ENCODE results near the gene SUPT7L. TPM values are rescaled to one million over a fixed set of nuclear protein-coding genes. Genes with fewer than 3 reads are reported as not detected.

Gene SUPT7L
- polyA plus RNA-seq, result 10 to 100 TPM; 16.1 to 26.5 (median 17.6) TPM

DNA sequence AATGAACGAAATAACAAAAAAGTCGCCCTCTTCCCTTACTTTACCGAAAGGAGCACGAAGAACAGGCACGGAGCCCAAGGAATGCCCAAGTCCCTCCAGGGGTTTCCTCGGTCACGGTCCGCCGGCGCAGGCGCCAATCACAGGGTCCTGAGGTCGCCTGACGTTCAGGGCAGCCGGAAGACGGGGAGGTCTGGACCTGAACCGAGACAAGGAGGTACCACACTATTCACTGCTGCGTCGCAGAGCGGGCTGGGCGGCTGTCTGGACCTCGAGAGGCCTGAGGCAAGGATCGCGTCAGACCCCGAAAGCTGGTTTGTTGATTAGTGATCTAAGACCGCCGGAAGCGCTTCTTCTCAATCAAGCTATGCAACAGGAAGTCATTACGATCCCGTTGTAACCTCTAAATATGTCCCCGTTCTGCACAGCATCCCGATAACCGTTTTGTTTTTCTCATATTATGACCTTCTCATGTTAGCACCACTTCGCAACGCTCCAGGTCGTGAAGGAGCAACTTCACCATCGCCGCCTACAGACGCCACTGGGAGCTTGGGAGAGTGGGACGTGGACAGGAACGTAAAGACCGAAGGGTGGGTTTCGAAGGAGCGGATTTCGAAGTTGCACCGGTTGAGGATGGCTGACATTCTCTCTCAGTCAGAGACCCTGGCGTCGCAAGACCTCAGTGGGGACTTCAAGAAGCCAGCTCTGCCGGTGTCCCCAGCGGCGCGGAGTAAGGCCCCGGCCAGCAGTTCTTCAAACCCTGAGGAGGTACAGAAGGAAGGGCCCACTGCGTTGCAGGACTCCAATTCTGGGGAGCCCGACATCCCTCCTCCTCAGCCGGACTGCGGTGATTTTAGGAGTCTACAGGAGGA lies at the start of gene SUPT7L, which contains the start of gene SLC4A1AP:
Gene SUPT7L, minus strand, starts transcription at position 330 of the 869 bp plus-strand sequence. CDS start 1,422 bp downstream, outside the sequence.
Gene SLC4A1AP, plus strand, starts transcription at position 605 of the 869 bp plus-strand sequence. Its CDS starts 26 bp downstream, at position 631.
- no peaks in the 10 kb centered on the region for H3K9me3 Mint-ChIP-seq
- peaks cover 53 to 72% of the 10 kb centered on the region in 2 donors for H3K4me1 Mint-ChIP-seq
- peaks cover 5 to 9% (median 8%) of the 10 kb centered on the region in 3 donors for H3K27me3 Mint-ChIP-seq (ENCODE audit: low read depth in 3 of 3)
- H3K36me3 Mint-ChIP-seq, result peaks cover 18 to 38% (median 19%) of the 10 kb centered on the region in 3 donors
- H3K27ac Mint-ChIP-seq, result peak within 1 kb of the TSS; percentile 96 to 100 (median 99)
- peak; percentile 81 to 85 (median 85) for DNase-seq
- peak within 1 kb of the TSS; percentile 99 to 100 (median 100) for H3K4me3 Mint-ChIP-seq

DNA sequence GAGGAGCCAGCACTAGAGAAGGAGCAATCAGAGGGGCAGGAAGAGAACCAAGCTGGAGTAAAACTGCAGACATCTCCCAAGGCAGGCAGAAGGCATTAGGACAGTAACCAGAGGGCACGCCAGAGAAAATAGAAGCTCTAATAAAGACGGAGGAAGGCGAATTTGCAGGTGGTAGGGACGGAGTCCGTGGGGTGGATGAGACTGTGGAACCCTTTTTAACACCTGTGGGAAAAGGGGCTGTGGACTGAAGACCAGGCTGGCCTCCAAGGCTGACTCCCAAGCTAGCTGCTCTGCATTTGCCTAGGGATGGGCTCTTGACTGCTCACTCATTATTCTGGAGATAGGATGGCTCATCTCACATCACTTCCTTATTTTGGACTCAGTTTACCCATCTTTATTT lies 49.8 kb upstream of the SUPT7L start:
- H3K4me3 Mint-ChIP-seq, result peak overlapping the region in 1 of 5 donors; percentile 10
- no peak for DNase-seq
- no peaks in the 10 kb centered on the region for H3K9me3 Mint-ChIP-seq
- peaks cover 13 to 16% of the 10 kb centered on the region in 2 donors for H3K4me1 Mint-ChIP-seq
- H3K36me3 Mint-ChIP-seq, result no peaks in the 10 kb centered on the region
- H3K27me3 Mint-ChIP-seq (ENCODE audit: low read depth in 3 of 3), result peaks cover 6 to 10% (median 7%) of the 10 kb centered on the region in 3 donors
- no peak overlapping the region for H3K27ac Mint-ChIP-seq

DNA sequence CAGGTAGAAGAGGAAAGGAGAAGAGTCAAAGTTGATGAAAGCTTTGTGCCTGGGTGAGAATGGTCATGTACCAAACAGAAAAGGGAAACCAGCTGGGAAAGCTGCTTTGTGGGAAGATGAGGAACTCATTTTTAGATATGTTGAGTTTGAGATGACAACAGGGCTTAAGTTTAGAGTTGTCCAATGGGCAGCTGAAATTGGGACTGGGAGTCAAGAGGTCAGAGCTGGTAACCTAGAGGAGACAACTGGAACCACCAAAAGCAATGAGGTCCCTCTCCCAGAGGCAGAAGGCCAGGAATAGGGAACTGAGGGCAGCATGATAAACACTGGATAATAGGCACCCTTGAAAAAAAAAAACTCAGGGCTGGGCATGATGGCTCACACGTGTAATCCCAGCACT lies 49.1 kb upstream of the SUPT7L start:
- Mint-ChIP-seq H3K4me3 (no peak overlapping the region), H3K9me3 (no peaks in the 10 kb centered on the region), H3K27ac (peak overlapping the region in 1 of 6 donors; percentile 4), H3K36me3 (no peaks in the 10 kb centered on the region), H3K27me3 (ENCODE audit: low read depth in 3 of 3) (peaks cover 6 to 10% (median 7%) of the 10 kb centered on the region in 3 donors), H3K4me1 (peaks cover 13 to 16% of the 10 kb centered on the region in 2 donors)
- no peak for DNase-seq

GRCh38 chr2:27711804-27712203 lies 48.4 kb upstream of the SUPT7L start:
- H3K36me3 Mint-ChIP-seq, result no peaks in the 10 kb centered on the region
- H3K4me1 Mint-ChIP-seq, result peaks cover 10 to 12% of the 10 kb centered on the region in 2 donors
- no peak for DNase-seq
- H3K27me3 Mint-ChIP-seq (ENCODE audit: low read depth in 3 of 3), result peaks cover 6 to 9% (median 7%) of the 10 kb centered on the region in 3 donors
- peak overlapping the region in 1 of 6 donors; percentile 14 for H3K27ac Mint-ChIP-seq
- no peak overlapping the region for H3K4me3 Mint-ChIP-seq
- no peaks in the 10 kb centered on the region for H3K9me3 Mint-ChIP-seq

GRCh38 chr2:27710640-27711430 lies 47.4 kb upstream of the SUPT7L start:
- no peak overlapping the region for H3K27ac Mint-ChIP-seq
- H3K4me3 Mint-ChIP-seq, result no peak overlapping the region
- no peak for DNase-seq
- no peaks in the 10 kb centered on the region for H3K36me3 Mint-ChIP-seq
- H3K4me1 Mint-ChIP-seq, result peaks cover 5 to 6% of the 10 kb centered on the region in 2 donors
- H3K9me3 Mint-ChIP-seq, result no peaks in the 10 kb centered on the region
- peaks cover 2 to 6% (median 2%) of the 10 kb centered on the region in 3 donors for H3K27me3 Mint-ChIP-seq (ENCODE audit: low read depth in 3 of 3)

GRCh38 chr2:27709960-27710575 lies 46.7 kb upstream of the SUPT7L start:
- H3K27ac Mint-ChIP-seq, result no peak overlapping the region
- no peak for DNase-seq
- no peak overlapping the region for H3K4me3 Mint-ChIP-seq
- H3K4me1 Mint-ChIP-seq, result peaks cover 3 to 6% of the 10 kb centered on the region in 2 donors
- no peaks in the 10 kb centered on the region for H3K9me3 Mint-ChIP-seq
- no peaks in the 10 kb centered on the region for H3K36me3 Mint-ChIP-seq
- H3K27me3 Mint-ChIP-seq (ENCODE audit: low read depth in 3 of 3), result peaks cover 2 to 6% (median 2%) of the 10 kb centered on the region in 3 donors

DNA sequence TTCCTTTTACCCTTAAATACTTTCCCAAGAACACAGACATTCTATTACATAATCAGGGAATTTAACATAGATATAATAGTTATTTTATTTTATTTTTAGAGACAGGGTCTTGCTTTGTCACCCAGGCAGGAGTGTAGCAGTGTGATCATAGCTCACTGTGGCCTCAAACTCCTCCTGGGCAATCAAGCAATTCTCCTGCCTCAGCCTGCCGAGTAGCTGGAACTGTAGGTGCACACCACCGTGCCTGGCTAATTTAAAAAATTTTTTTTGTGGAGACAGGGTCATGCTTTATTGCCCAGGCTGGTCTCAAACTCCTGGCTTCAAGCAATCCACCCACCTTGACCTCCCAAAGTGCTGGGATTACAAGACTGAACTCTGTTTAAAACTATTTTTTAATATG lies 45.9 kb upstream of the SUPT7L start:
- Mint-ChIP-seq H3K4me3 (no peak overlapping the region), H3K27me3 (ENCODE audit: low read depth in 3 of 3) (peaks cover 2% of the 10 kb centered on the region in 3 donors), H3K4me1 (no peaks in the 10 kb centered on the region), H3K36me3 (no peaks in the 10 kb centered on the region), H3K27ac (no peak overlapping the region), H3K9me3 (no peaks in the 10 kb centered on the region)
- DNase-seq, result no peak

DNA sequence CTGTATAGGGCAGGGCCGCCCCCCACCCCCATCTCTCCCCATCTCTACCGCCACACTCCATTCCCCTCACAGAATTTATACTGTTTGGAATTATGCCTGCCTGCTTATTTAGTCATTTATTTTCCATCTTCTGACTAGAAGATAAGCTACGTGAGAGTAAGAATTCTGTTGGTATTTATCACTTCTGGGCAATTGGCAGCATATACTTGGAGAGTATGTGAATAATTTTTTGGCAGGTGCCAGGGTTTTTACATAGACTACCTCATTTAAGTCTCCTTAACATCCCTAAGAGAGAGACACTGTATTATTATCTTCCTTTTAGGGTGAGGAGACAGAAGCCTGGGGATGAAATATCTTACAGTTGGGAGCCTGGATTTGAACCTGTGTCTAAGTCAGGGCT lies 45.3 kb upstream of the SUPT7L start:
- Mint-ChIP-seq H3K4me3 (no peak overlapping the region), H3K27ac (no peak overlapping the region), H3K9me3 (no peaks in the 10 kb centered on the region), H3K4me1 (peaks cover 2 to 4% of the 10 kb centered on the region in 2 donors), H3K27me3 (ENCODE audit: low read depth in 3 of 3) (peaks cover 2% of the 10 kb centered on the region in 3 donors), H3K36me3 (no peaks in the 10 kb centered on the region)
- DNase-seq, result no peak

- H3K9me3 Mint-ChIP-seq, result no peaks in the 10 kb centered on the region
- H3K36me3 Mint-ChIP-seq, result no peaks in the 10 kb centered on the region
- H3K27ac Mint-ChIP-seq, result no peak overlapping the region
Observed at GRCh38 chr2:27708257-27708654, 44.8 kb upstream of the SUPT7L start.

GRCh38 chr2:27707462-27708256 lies 44.2 kb upstream of the SUPT7L start:
- Mint-ChIP-seq H3K27me3 (ENCODE audit: low read depth in 3 of 3) (peaks cover 0 to 2% (median 2%) of the 10 kb centered on the region in 3 donors), H3K27ac (no peak overlapping the region), H3K9me3 (no peaks in the 10 kb centered on the region), H3K4me1 (peaks cover 4 to 6% of the 10 kb centered on the region in 2 donors), H3K4me3 (no peak overlapping the region), H3K36me3 (no peaks in the 10 kb centered on the region)
- no peak for DNase-seq

More at GRCh38 chr2:27708257-27708654, 44.8 kb upstream of the SUPT7L start:
- H3K4me1 Mint-ChIP-seq, result peaks cover 4 to 6% of the 10 kb centered on the region in 2 donors
- peaks cover 2% of the 10 kb centered on the region in 3 donors for H3K27me3 Mint-ChIP-seq (ENCODE audit: low read depth in 3 of 3)
- no peak overlapping the region for H3K4me3 Mint-ChIP-seq
- DNase-seq, result no peak

DNA sequence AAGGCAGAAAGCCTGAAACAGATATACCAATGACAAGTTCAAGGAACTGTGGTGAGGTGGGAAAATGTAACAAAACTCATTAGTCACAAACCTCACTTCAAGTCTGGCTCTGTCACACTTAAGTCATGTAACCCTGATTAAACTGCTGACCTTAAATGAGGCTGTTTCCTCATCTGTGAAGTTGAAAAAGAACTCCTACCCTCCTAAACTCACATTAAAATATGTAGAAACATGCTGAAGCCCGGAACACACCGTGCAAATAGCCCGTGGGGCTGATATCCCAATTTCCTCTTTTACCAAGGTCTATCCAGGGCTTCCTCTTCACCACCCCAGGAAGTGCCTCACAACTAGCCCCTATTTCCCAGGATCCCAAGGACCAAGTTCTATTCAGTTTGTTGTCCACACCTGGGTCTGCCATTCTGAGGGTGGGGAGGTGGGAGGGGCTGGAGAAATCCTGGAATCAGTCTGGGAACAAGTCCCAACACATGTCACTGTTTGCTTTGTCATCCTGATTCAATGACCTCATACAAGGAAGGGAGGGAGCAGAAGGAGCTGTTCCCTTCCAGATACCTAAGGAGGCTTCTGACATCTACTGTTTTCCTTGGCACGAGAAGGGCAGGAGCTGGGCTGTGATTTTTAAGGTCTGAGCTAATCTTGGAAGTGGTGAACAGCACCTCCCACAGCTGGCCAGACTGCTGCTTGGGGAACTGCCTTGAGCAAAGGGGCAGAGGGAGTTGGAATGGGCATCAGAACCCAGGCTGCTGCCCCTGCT lies 42.6 kb upstream of the SUPT7L start:
- H3K4me3 Mint-ChIP-seq, result no peak overlapping the region
- H3K4me1 Mint-ChIP-seq, result peaks cover 4 to 6% of the 10 kb centered on the region in 2 donors
- no peaks in the 10 kb centered on the region for H3K9me3 Mint-ChIP-seq
- H3K27ac Mint-ChIP-seq, result no peak overlapping the region
- no peaks in the 10 kb centered on the region for H3K36me3 Mint-ChIP-seq
- DNase-seq, result no peak
- H3K27me3 Mint-ChIP-seq (ENCODE audit: low read depth in 3 of 3), result no peaks in the 10 kb centered on the region

- Mint-ChIP-seq H3K4me1 (peaks cover 4 to 6% of the 10 kb centered on the region in 2 donors), H3K27me3 (ENCODE audit: low read depth in 3 of 3) (no peaks in the 10 kb centered on the region), H3K4me3 (no peak overlapping the region)
Observed at GRCh38 chr2:27704342-27704876, 41.0 kb upstream of the SUPT7L start.

More at GRCh38 chr2:27704342-27704876, 41.0 kb upstream of the SUPT7L start:
- no peak for DNase-seq
- Mint-ChIP-seq H3K27ac (no peak overlapping the region), H3K9me3 (no peaks in the 10 kb centered on the region), H3K36me3 (no peaks in the 10 kb centered on the region)
